LNCaP clone FGC (cell line): Measurements from ENCODE around the gene PEG3.
A peak's percentile ranks its signal among the peaks of the same experiment; 100 is the strongest.

Experiments
- DNase-seq: peaks from one replicate; pipeline ENCODE4 v3.0.0-alpha.2; 2011; ENCODE audit warnings: low read depth
- H3K4me3 ChIP-seq: 2 replicates; pipeline ENCODE4 v1.5.1; 2011; ENCODE audit warnings: mild to moderate bottlenecking, low read depth, low read length, control low read depth
- CTCF ChIP-seq: IDR thresholded peaks from 2 replicates; pipeline ENCODE4 v1.5.1; 2012; ENCODE audit warnings: mild to moderate bottlenecking; ENCODE audit not compliant: control insufficient read depth, insufficient read depth; ENCODE audit errors: extremely low read depth

Gene PEG3

GRCh38 chr19:56838909-56839651 lies 1.4 kb downstream of the PEG3 start:
- H3K4me3 ChIP-seq = peak overlapping the region; percentile 59
- DNase-seq = peak; percentile 97
- TF ChIP-seq CTCF = no peak

GRCh38 chr19:56838024-56838908 lies 2.3 kb downstream of the PEG3 start:
- peak; percentile 64 for TF ChIP-seq CTCF
- peak; percentile 85 for DNase-seq
- peak overlapping the region; percentile 59 for H3K4me3 ChIP-seq

GRCh38 chr19:56837492-56838023 lies 3.0 kb downstream of the PEG3 start:
- DNase-seq = peak; percentile 90
- peak; percentile 77 for TF ChIP-seq CTCF
- H3K4me3 ChIP-seq = peak overlapping the region; percentile 59

- TF ChIP-seq CTCF = peak; percentile 31; the same call in 1 of the 2 replicates
- DNase-seq = peak; percentile 74
- H3K4me3 ChIP-seq = peak overlapping the region; percentile 59
Observed at GRCh38 chr19:56837004-56837403, 3.5 kb downstream of the PEG3 start.

- TF ChIP-seq CTCF = no peak
- H3K4me3 ChIP-seq = no peak overlapping the region
- no peak for DNase-seq
Observed at GRCh38 chr19:56836059-56836458, 4.5 kb downstream of the PEG3 start.

- DNase-seq = no peak
- TF ChIP-seq CTCF = no peak
Observed at GRCh38 chr19:56835401-56835800, 5.1 kb downstream of the PEG3 start.

More at GRCh38 chr19:56835401-56835800, 5.1 kb downstream of the PEG3 start:
- H3K4me3 ChIP-seq = no peak overlapping the region
